SK-N-SH (cell line): ENCODE measurements around the gene SH2B3. TPM values are rescaled to one million over a fixed set of nuclear protein-coding genes. Genes with fewer than 3 reads are reported as not detected.

Experiments used
- CTCF ChIA-PET: fragments of 300-600, 350-600 bp; formaldehyde crosslinking; extraction: SDS; loops from one replicate; lab custom pipeline; 2021; lab: Yijun Ruan, JAX
- POLR2A ChIA-PET: fragments of 350-600 bp; sonication (Branson Sonifier 250); formaldehyde crosslinking; extraction: SDS; loops from one replicate; lab custom pipeline; 2020; ENCODE audit warnings: antibody characterized with exemption, inconsistent platforms; lab: Yijun Ruan, JAX
- DNase-seq: peaks from one replicate; pipeline ENCODE4 v3.0.0; 2012
- H2AFZ ChIP-seq: fragments of 200-600 bp; sonication (generic); 2 replicates; pipeline ENCODE4 v1.8.1; 2016; ENCODE audit warnings: antibody characterized with exemption, mild to moderate bottlenecking, low read depth
- H3F3A ChIP-seq: fragments of 200-600 bp; sonication (generic); replicated peaks from 2 replicates; pipeline ENCODE3; 2016; ENCODE audit warnings: antibody characterized with exemption, mild to moderate bottlenecking; ENCODE audit not compliant: insufficient read depth
- H3K27ac ChIP-seq, 2 experiments: fragments of 200-500 bp in 1 of 2; fragments of 200-600 bp in 1 of 2; sonication (Bioruptor generic) in 1 of 2; sonication (generic), shearing (Covaris generic) in 1 of 2; 2 replicates each; pipeline versions ENCODE4 v1.5.1 to v1.6.1; 2014 to 2016; ENCODE audit warnings: low read depth in 2 of 2, inconsistent platforms in 1 of 2, low read length in 1 of 2, mild to moderate bottlenecking in 1 of 2, mixed read lengths in 1 of 2
- H3K27me3 ChIP-seq: fragments of 200-600 bp; sonication (generic), shearing (Covaris generic); 2 replicates; pipeline ENCODE4 v1.6.1; 2016; ENCODE audit warnings: mixed run types; ENCODE audit not compliant: insufficient read depth
- H3K36me3 ChIP-seq, 2 experiments: fragments of 200-500 bp in 1 of 2; fragments of 200-600 bp in 1 of 2; sonication (Bioruptor generic) in 1 of 2; sonication (generic) in 1 of 2; replicated peaks in 1 of 2; 2 replicates each; pipeline versions ENCODE3 to v1.5.1; 2014 to 2016; ENCODE audit warnings: low read length in 1 of 2, mild to moderate bottlenecking in 1 of 2; ENCODE audit not compliant: insufficient read depth in 2 of 2, control insufficient read depth in 1 of 2
- H3K4me1 ChIP-seq, 2 experiments: fragments of 200-500 bp in 1 of 2; fragments of 200-600 bp in 1 of 2; sonication (Bioruptor generic) in 1 of 2; sonication (generic), shearing (Covaris generic) in 1 of 2; 2 replicates each; pipeline versions ENCODE4 v1.5.1 to v1.6.1; 2014 to 2016; ENCODE audit warnings: low read depth in 1 of 2, low read length in 1 of 2, mixed run types in 1 of 2; ENCODE audit not compliant: insufficient read depth in 2 of 2, control insufficient read depth in 1 of 2
- H3K4me2 ChIP-seq: fragments of 200-600 bp; sonication (generic), shearing (Covaris generic); 2 replicates; pipeline ENCODE4 v1.6.1; 2017; ENCODE audit warnings: mixed run types
- H3K4me3 ChIP-seq, 2 experiments: fragments of 200-500 bp in 1 of 2; fragments of 200-600 bp in 1 of 2; sonication (Bioruptor generic) in 1 of 2; sonication (generic), shearing (Covaris generic) in 1 of 2; 2 replicates each; pipeline versions ENCODE4 v1.5.1 to v1.8.1; 2014 to 2016; ENCODE audit warnings: low read depth in 2 of 2, inconsistent platforms in 1 of 2, low read length in 1 of 2, mild to moderate bottlenecking in 1 of 2, mixed read lengths in 1 of 2, moderate library complexity in 1 of 2
- H3K79me2 ChIP-seq: fragments of 200-600 bp; sonication (generic); 2 replicates; pipeline ENCODE4 v1.8.1; 2017; ENCODE audit warnings: mild to moderate bottlenecking; ENCODE audit not compliant: insufficient read depth
- H3K9ac ChIP-seq: fragments of 200-600 bp; sonication (generic); 2 replicates; pipeline ENCODE4 v1.6.1; 2017; ENCODE audit warnings: mixed run types
- H3K9me2 ChIP-seq: fragments of 200-600 bp; sonication (generic); 2 replicates; pipeline ENCODE4 v1.6.1; 2017; ENCODE audit warnings: mixed run types
- H3K9me3 ChIP-seq: fragments of 200-600 bp; sonication (generic); 2 replicates; pipeline ENCODE4 v1.6.1; 2017; ENCODE audit warnings: mixed run types, mild to moderate bottlenecking, moderate library complexity
- H4K20me1 ChIP-seq: fragments of 200-600 bp; sonication (generic); 2 replicates; pipeline ENCODE4 v1.6.1; 2017; ENCODE audit warnings: mild to moderate bottlenecking, mixed run types; ENCODE audit not compliant: insufficient read depth
- CTCF ChIP-seq: fragments of 200-600 bp; sonication (generic); IDR thresholded peaks from 2 replicates; pipeline ENCODE4 v1.6.1; 2017; ENCODE audit warnings: antibody characterized with exemption, mild to moderate bottlenecking, moderate library complexity
- EZH2phosphoT487 ChIP-seq: fragments of 200-600 bp; sonication (generic); IDR thresholded peaks from 2 replicates; pipeline ENCODE4 v1.6.1; 2017; ENCODE audit warnings: low read depth, mixed run types, mild to moderate bottlenecking, antibody characterized with exemption, moderate library complexity, borderline replicate concordance
- FOXM1 ChIP-seq: IDR thresholded peaks from 2 replicates; pipeline ENCODE4 v1.4.0; 2012; ENCODE audit warnings: low read depth, mild to moderate bottlenecking
- GABPA ChIP-seq: IDR thresholded peaks from 2 replicates; pipeline ENCODE4 v1.4.0; 2012; ENCODE audit warnings: low read depth, mild to moderate bottlenecking
- GATA2 ChIP-seq: sonication (generic); formaldehyde crosslinking; IDR thresholded peaks from 2 replicates; pipeline ENCODE4 v1.5.0; 2020; ENCODE audit warnings: mild to moderate bottlenecking, missing genetic modification reagents
- IRF3 ChIP-seq: fragments of 150-350 bp; IDR thresholded peaks from 2 replicates; pipeline ENCODE4 v1.6.1; 2016; ENCODE audit warnings: mild to moderate bottlenecking, low read depth, low read length
- PBX3 ChIP-seq: IDR thresholded peaks from 2 replicates; pipeline ENCODE4; 2012
- POLR2AphosphoS5 ChIP-seq: IDR thresholded peaks from 2 replicates; pipeline ENCODE4 v1.6.1; 2012; ENCODE audit warnings: low read depth, low read length
- RCOR1 ChIP-seq: fragments of 150-350 bp; IDR thresholded peaks from 2 replicates; pipeline ENCODE4 v1.6.1; 2017; ENCODE audit warnings: antibody characterized with exemption, low read length
- REST ChIP-seq: IDR thresholded peaks from 2 replicates; pipeline ENCODE4 v1.6.1; 2012; ENCODE audit warnings: mild to moderate bottlenecking, low read depth, low read length, moderate library complexity
- RFX5 ChIP-seq: IDR thresholded peaks from 2 replicates; pipeline ENCODE4 v1.6.1; 2012; ENCODE audit warnings: mild to moderate bottlenecking, improper control_type of control experiment, low read length
- TAF1 ChIP-seq: IDR thresholded peaks from 2 replicates; pipeline ENCODE4 v1.6.1; 2012; ENCODE audit warnings: low read depth, mild to moderate bottlenecking, low read length, moderate library complexity, borderline replicate concordance
- TEAD4 ChIP-seq: IDR thresholded peaks from 2 replicates; pipeline ENCODE4 v1.4.0; 2012; ENCODE audit warnings: mild to moderate bottlenecking, borderline replicate concordance; ENCODE audit not compliant: insufficient read depth
- USF1 ChIP-seq: IDR thresholded peaks from 2 replicates; pipeline ENCODE4 v1.4.0; 2012; ENCODE audit warnings: low read depth, borderline replicate concordance
- USF2 ChIP-seq: fragments of 150-350 bp; IDR thresholded peaks from 2 replicates; pipeline ENCODE4 v1.6.1; 2017; ENCODE audit warnings: antibody characterized with exemption, low read length, low read depth, borderline replicate concordance
- YY1 ChIP-seq: IDR thresholded peaks from 2 replicates; pipeline ENCODE4 v1.4.0; 2012; ENCODE audit warnings: low read depth, mild to moderate bottlenecking
- ZBTB33 ChIP-seq: IDR thresholded peaks from 2 replicates; pipeline ENCODE4 v1.4.0; 2012; ENCODE audit warnings: low read depth, borderline replicate concordance
- WGBS: methylation state at CpG from one replicate; pipeline ENCODE4 v1.1.6; 2017; ENCODE audit warnings: low lambda C conversion rate; 5-methylcytosine and 5-hydroxymethylcytosine counted together
- polyA plus RNA-seq, 3 experiments: library from polyadenylated mRNA; depleted of rRNA; stranded (reverse); fragments of >200 nt; gene quantifications; 2 replicates each; pipeline ENCODE4 v1.2.3, GENCODE V29; 2012

Gene SH2B3
- polyA plus RNA-seq, 1 of the 3 experiments (the other 2 are of a cell fraction), result 15.6 TPM

GRCh38 chr12:111384596-111384995 is 21.1 kb upstream of the SH2B3 start:
- no peak overlapping the region for H2AFZ ChIP-seq
- no peaks in the 10 kb centered on the region for H3F3A ChIP-seq
- no peak for DNase-seq
- no peak overlapping the region for H3K27ac ChIP-seq
- H3K9me3 ChIP-seq, result no peaks in the 10 kb centered on the region
- H3K79me2 ChIP-seq, result no peaks in the 10 kb centered on the region
- TF ChIP-seq TAF1 (no peak), USF1 (no peak), EZH2phosphoT487 (no peak), GATA2 (no peak), PBX3 (no peak), IRF3 (no peak), RFX5 (no peak), FOXM1 (no peak), CTCF (no peak), TEAD4 (no peak), REST (no peak), YY1 (no peak), ZBTB33 (no peak), RCOR1 (no peak), USF2 (no peak), GABPA (no peak), POLR2AphosphoS5 (no peak)
- H3K9ac ChIP-seq, result no peak overlapping the region
- no peaks in the 10 kb centered on the region for H3K9me2 ChIP-seq
- H3K36me3 ChIP-seq, result no peaks in the 10 kb centered on the region
- H4K20me1 ChIP-seq, result no peaks in the 10 kb centered on the region
- H3K4me3 ChIP-seq, result no peak overlapping the region
- CTCF ChIA-PET, result interaction anchor here (0.9 to 4.8 kb wide), 2 partner anchors 9 to 12 kb away, joined by 3 to 39 read pairs; no protein-coding TSS in a partner anchor
- WGBS, result 86% methylated on average over 5 of the region's 5 CpGs
- no peaks in the 10 kb centered on the region for H3K4me1 ChIP-seq
- no peak overlapping the region for H3K4me2 ChIP-seq
- POLR2A ChIA-PET, result no interaction called here
- H3K27me3 ChIP-seq, result no peaks in the 10 kb centered on the region
